B cell (primary cell): Measurements from ENCODE around the gene ARMC9.

Experiments used
- EZH2 ChIP-seq: IDR thresholded peaks from 2 replicates; pipeline ENCODE4 v1.6.1; 2012; ENCODE audit warnings: borderline replicate concordance, low read depth, mild to moderate bottlenecking, moderate library complexity, low read length; ENCODE audit not compliant: insufficient read depth, poor library complexity, severe bottlenecking
- TF ChIP-seq, protein P1 (sequence below): fragments of 200-600 bp; IDR thresholded peaks from one replicate; pipeline ENCODE4 v1.8.0; 2022; ENCODE audit warnings: antibody characterized with exemption, mild to moderate bottlenecking

DNA sequence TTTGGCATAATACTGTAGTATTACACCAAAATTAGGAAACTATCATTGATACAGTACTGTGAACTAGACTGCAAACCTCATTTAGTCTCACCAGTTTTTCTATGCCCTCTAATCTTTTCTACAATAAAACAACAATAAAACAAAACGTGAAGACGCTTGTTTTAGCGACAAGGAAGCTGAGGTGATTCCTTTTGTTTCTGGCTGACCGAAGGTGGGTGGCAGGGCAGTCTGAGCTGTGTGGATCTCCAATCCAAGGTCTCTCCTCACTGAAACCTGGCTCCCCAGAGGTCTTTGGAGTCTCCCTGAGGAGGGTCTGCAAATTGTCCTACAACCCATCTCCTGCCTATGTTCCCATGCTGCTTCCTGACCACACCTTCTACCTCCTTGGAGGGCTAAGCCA is 59.3 kb downstream of the ARMC9 start:
- TF ChIP-seq EZH2: no peak
- TF ChIP-seq, protein P1, sequence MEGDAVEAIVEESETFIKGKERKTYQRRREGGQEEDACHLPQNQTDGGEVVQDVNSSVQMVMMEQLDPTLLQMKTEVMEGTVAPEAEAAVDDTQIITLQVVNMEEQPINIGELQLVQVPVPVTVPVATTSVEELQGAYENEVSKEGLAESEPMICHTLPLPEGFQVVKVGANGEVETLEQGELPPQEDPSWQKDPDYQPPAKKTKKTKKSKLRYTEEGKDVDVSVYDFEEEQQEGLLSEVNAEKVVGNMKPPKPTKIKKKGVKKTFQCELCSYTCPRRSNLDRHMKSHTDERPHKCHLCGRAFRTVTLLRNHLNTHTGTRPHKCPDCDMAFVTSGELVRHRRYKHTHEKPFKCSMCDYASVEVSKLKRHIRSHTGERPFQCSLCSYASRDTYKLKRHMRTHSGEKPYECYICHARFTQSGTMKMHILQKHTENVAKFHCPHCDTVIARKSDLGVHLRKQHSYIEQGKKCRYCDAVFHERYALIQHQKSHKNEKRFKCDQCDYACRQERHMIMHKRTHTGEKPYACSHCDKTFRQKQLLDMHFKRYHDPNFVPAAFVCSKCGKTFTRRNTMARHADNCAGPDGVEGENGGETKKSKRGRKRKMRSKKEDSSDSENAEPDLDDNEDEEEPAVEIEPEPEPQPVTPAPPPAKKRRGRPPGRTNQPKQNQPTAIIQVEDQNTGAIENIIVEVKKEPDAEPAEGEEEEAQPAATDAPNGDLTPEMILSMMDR: no peak
